Measurements from ENCODE around the gene RAB27A. TPM values are rescaled to one million over a fixed set of nuclear protein-coding genes. Genes with fewer than 3 reads are reported as not detected.
"Not testable (repeated sequence)": the region's sequence is repeated elsewhere in the genome, so short reads cannot be mapped to it uniquely, and the experiment has no call there.

The RAB27A gene
- total RNA-seq, 2 donors from 2014 or later, result 99.2 to 138 TPM

GRCh38 chr15:55250941-55251340 lies 38.7 kb downstream of the RAB27A start:
- ATAC-seq (replicated peaks), result no peak
- Mint-ChIP-seq H3K4me3 (peak overlapping the region; percentile 23), H3K27ac (peak overlapping the region; percentile 55)

GRCh38 chr15:55250392-55250791 lies 39.2 kb downstream of the RAB27A start:
- Mint-ChIP-seq H3K4me3 (no peak overlapping the region), H3K27ac (no peak overlapping the region), H3K4me1 (peaks cover 41% of the 10 kb centered on the region), H3K9me3 (no peaks in the 10 kb centered on the region), H3K27me3 (no peaks in the 10 kb centered on the region), H3K36me3 (ENCODE audit: low read depth) (peaks cover 91% of the 10 kb centered on the region)
- ATAC-seq (replicated peaks), result no peak

More at GRCh38 chr15:55250941-55251340, 38.7 kb downstream of the RAB27A start:
- Mint-ChIP-seq H3K27me3 (no peaks in the 10 kb centered on the region), H3K4me1 (peaks cover 47% of the 10 kb centered on the region), H3K36me3 (ENCODE audit: low read depth) (peaks cover 91% of the 10 kb centered on the region), H3K9me3 (no peaks in the 10 kb centered on the region)

GRCh38 chr15:55249885-55250284 lies 39.7 kb downstream of the RAB27A start:
- peaks cover 91% of the 10 kb centered on the region for H3K36me3 Mint-ChIP-seq (ENCODE audit: low read depth)

GRCh38 chr15:55248895-55249294 lies 40.7 kb downstream of the RAB27A start:
- Mint-ChIP-seq H3K9me3 (no peaks in the 10 kb centered on the region), H3K4me1 (peaks cover 39% of the 10 kb centered on the region), H3K4me3 (no peak overlapping the region), H3K27ac (no peak overlapping the region), H3K27me3 (no peaks in the 10 kb centered on the region), H3K36me3 (ENCODE audit: low read depth) (peaks cover 95% of the 10 kb centered on the region)
- no peak for ATAC-seq (replicated peaks)

More at GRCh38 chr15:55249885-55250284, 39.7 kb downstream of the RAB27A start:
- H3K27me3 Mint-ChIP-seq; H3K27ac Mint-ChIP-seq; H3K4me3 Mint-ChIP-seq; H3K9me3 Mint-ChIP-seq; ATAC-seq (replicated peaks): not testable (repeated sequence)
- H3K4me1 Mint-ChIP-seq, result peaks cover 41% of the 10 kb centered on the region

GRCh38 chr15:55247766-55248427 lies 41.7 kb downstream of the RAB27A start:
- peaks cover 35% of the 10 kb centered on the region for H3K4me1 Mint-ChIP-seq
- H3K9me3 Mint-ChIP-seq, result no peaks in the 10 kb centered on the region
- no peak overlapping the region for H3K27ac Mint-ChIP-seq
- peak; percentile 24 for ATAC-seq (replicated peaks)
- no peak overlapping the region for H3K4me3 Mint-ChIP-seq
- H3K27me3 Mint-ChIP-seq, result no peaks in the 10 kb centered on the region
- peaks cover 97% of the 10 kb centered on the region for H3K36me3 Mint-ChIP-seq (ENCODE audit: low read depth)

GRCh38 chr15:55247311-55247710 lies 42.3 kb downstream of the RAB27A start:
- Mint-ChIP-seq H3K4me1 (peaks cover 41% of the 10 kb centered on the region), H3K4me3 (no peak overlapping the region), H3K36me3 (ENCODE audit: low read depth) (peaks cover 96% of the 10 kb centered on the region), H3K27ac (no peak overlapping the region), H3K9me3 (no peaks in the 10 kb centered on the region), H3K27me3 (no peaks in the 10 kb centered on the region)
- no peak for ATAC-seq (replicated peaks)

- Mint-ChIP-seq H3K27me3 (no peaks in the 10 kb centered on the region), H3K9me3 (no peaks in the 10 kb centered on the region), H3K4me1 (peaks cover 39% of the 10 kb centered on the region), H3K4me3 (no peak overlapping the region), H3K27ac (no peak overlapping the region), H3K36me3 (ENCODE audit: low read depth) (peaks cover 93% of the 10 kb centered on the region)
- ATAC-seq (replicated peaks), result no peak
Measured at GRCh38 chr15:55246567-55246966, 43.0 kb downstream of the RAB27A start.

GRCh38 chr15:55245059-55245458 lies 44.6 kb downstream of the RAB27A start:
- ATAC-seq (replicated peaks), result peak; percentile 50
- peaks cover 36% of the 10 kb centered on the region for H3K4me1 Mint-ChIP-seq
- H3K9me3 Mint-ChIP-seq, result no peaks in the 10 kb centered on the region
- H3K27ac Mint-ChIP-seq, result peak overlapping the region; percentile 33
- no peaks in the 10 kb centered on the region for H3K27me3 Mint-ChIP-seq
- H3K36me3 Mint-ChIP-seq (ENCODE audit: low read depth), result peaks cover 86% of the 10 kb centered on the region
- H3K4me3 Mint-ChIP-seq, result peak overlapping the region; percentile 9

GRCh38 chr15:55241891-55242290 lies 47.7 kb downstream of the RAB27A start:
- peak; percentile 50 for ATAC-seq (replicated peaks)
- Mint-ChIP-seq H3K4me1 (peaks cover 46% of the 10 kb centered on the region), H3K27ac (peak overlapping the region; percentile 82), H3K4me3 (peak overlapping the region; percentile 46), H3K9me3 (no peaks in the 10 kb centered on the region), H3K27me3 (no peaks in the 10 kb centered on the region), H3K36me3 (ENCODE audit: low read depth) (peaks cover 86% of the 10 kb centered on the region)

GRCh38 chr15:55241186-55241585 lies 48.4 kb downstream of the RAB27A start:
- Mint-ChIP-seq H3K4me3 (no peak overlapping the region), H3K4me1 (peaks cover 49% of the 10 kb centered on the region), H3K27me3 (no peaks in the 10 kb centered on the region), H3K27ac (no peak overlapping the region), H3K36me3 (ENCODE audit: low read depth) (peaks cover 86% of the 10 kb centered on the region), H3K9me3 (no peaks in the 10 kb centered on the region)
- no peak for ATAC-seq (replicated peaks)

GRCh38 chr15:55240125-55240760 lies 49.4 kb downstream of the RAB27A start:
- no peaks in the 10 kb centered on the region for H3K27me3 Mint-ChIP-seq
- H3K36me3 Mint-ChIP-seq (ENCODE audit: low read depth), result peaks cover 85% of the 10 kb centered on the region
- ATAC-seq (replicated peaks), result peak; percentile 13
- peak overlapping the region; percentile 27 for H3K4me3 Mint-ChIP-seq
- no peaks in the 10 kb centered on the region for H3K9me3 Mint-ChIP-seq
- H3K4me1 Mint-ChIP-seq, result peaks cover 53% of the 10 kb centered on the region
- peak overlapping the region; percentile 86 for H3K27ac Mint-ChIP-seq

GRCh38 chr15:55239440-55240124 lies 50.0 kb downstream of the RAB27A start:
- H3K9me3 Mint-ChIP-seq, result no peaks in the 10 kb centered on the region
- H3K36me3 Mint-ChIP-seq (ENCODE audit: low read depth), result peaks cover 82% of the 10 kb centered on the region
- H3K4me3 Mint-ChIP-seq, result peak overlapping the region; percentile 53
- no peaks in the 10 kb centered on the region for H3K27me3 Mint-ChIP-seq
- no peak for ATAC-seq (replicated peaks)
- peak overlapping the region; percentile 86 for H3K27ac Mint-ChIP-seq
- H3K4me1 Mint-ChIP-seq, result peaks cover 48% of the 10 kb centered on the region

- peak; percentile 20 for ATAC-seq (replicated peaks)
- Mint-ChIP-seq H3K4me1 (peaks cover 53% of the 10 kb centered on the region), H3K27me3 (no peaks in the 10 kb centered on the region), H3K9me3 (no peaks in the 10 kb centered on the region), H3K36me3 (ENCODE audit: low read depth) (peaks cover 83% of the 10 kb centered on the region), H3K27ac (peak overlapping the region; percentile 86), H3K4me3 (peak overlapping the region; percentile 53)
Measured at GRCh38 chr15:55238877-55239276, 50.7 kb downstream of the RAB27A start.

- ATAC-seq (replicated peaks), result peak; percentile 80
- Mint-ChIP-seq H3K36me3 (ENCODE audit: low read depth) (peaks cover 83% of the 10 kb centered on the region), H3K4me3 (peak overlapping the region; percentile 53)
Measured at GRCh38 chr15:55237219-55238130, 52.1 kb downstream of the RAB27A start.

More at GRCh38 chr15:55237219-55238130, 52.1 kb downstream of the RAB27A start:
- Mint-ChIP-seq H3K9me3 (no peaks in the 10 kb centered on the region), H3K4me1 (peaks cover 47% of the 10 kb centered on the region), H3K27me3 (no peaks in the 10 kb centered on the region), H3K27ac (peak overlapping the region; percentile 86)

Measured in activated T-helper 17 cell treated with anti-CD3 and anti-CD28 coated beads, Interleukin-2, amount 50 U/mL, for 72 hours (primary cell).